ENCODE measurements around the gene NFIB. TPM values are rescaled to one million over a fixed set of nuclear protein-coding genes. Genes with fewer than 3 reads are reported as not detected.

The NFIB gene
- total RNA-seq, 1 donor from 2014 or later, result 0.30 TPM

DNA sequence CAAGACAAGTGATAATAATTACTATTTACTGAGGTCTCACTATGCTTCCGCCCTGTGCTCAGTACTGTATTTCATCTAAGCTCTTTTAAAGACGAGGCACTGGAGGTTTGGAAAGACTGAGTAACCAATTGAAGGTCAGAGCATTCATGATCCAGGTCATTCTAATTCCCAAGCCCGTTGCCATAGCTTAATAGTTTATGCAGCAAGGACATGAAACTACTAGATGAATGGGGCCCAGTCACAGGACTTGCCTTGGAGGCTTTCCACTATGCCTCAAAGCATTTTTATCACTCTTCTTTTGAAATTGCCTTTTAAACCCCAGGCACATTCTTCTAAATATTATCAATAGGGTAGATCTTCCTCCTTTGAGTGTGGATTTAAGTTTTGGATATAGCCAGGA is 17.2 kb upstream of the NFIB start:
- Histone ChIP-seq H3K9me3 (ENCODE audit: low read depth) (no peaks in the 10 kb centered on the region), H3K79me2 (ENCODE audit: low read depth) (no peaks in the 10 kb centered on the region), H3K4me1 (no peaks in the 10 kb centered on the region), H3K9ac (no peak overlapping the region), H2AFZ (replicated peaks) (no peak overlapping the region), H3K4me3 (no peak overlapping the region), H4K20me1 (ENCODE audit: low read depth) (no peaks in the 10 kb centered on the region), H3K27ac (no peak overlapping the region), H3K36me3 (no peaks in the 10 kb centered on the region), H3K27me3 (no peaks in the 10 kb centered on the region), H3F3A (ENCODE audit: low read depth) (no peaks in the 10 kb centered on the region), H3K4me2 (no peak overlapping the region)
- H3K4me3 Mint-ChIP-seq, result no peak overlapping the region
- H3K27me3 Mint-ChIP-seq (ENCODE audit: insufficient read depth, low read depth), result peaks cover 2% of the 10 kb centered on the region
- no peaks in the 10 kb centered on the region for H3K9me3 Mint-ChIP-seq
- TF ChIP-seq EZH2phosphoT487 (IDR thresholded peaks at IDR 0.05), result no peak
- no peak for TF ChIP-seq EZH2 (IDR thresholded peaks at IDR 0.05)
- TF ChIP-seq, protein P1, sequence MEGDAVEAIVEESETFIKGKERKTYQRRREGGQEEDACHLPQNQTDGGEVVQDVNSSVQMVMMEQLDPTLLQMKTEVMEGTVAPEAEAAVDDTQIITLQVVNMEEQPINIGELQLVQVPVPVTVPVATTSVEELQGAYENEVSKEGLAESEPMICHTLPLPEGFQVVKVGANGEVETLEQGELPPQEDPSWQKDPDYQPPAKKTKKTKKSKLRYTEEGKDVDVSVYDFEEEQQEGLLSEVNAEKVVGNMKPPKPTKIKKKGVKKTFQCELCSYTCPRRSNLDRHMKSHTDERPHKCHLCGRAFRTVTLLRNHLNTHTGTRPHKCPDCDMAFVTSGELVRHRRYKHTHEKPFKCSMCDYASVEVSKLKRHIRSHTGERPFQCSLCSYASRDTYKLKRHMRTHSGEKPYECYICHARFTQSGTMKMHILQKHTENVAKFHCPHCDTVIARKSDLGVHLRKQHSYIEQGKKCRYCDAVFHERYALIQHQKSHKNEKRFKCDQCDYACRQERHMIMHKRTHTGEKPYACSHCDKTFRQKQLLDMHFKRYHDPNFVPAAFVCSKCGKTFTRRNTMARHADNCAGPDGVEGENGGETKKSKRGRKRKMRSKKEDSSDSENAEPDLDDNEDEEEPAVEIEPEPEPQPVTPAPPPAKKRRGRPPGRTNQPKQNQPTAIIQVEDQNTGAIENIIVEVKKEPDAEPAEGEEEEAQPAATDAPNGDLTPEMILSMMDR (IDR thresholded peaks at IDR 0.05), result no peak
- no peak overlapping the region for H3K27ac Mint-ChIP-seq
- H3K4me1 Mint-ChIP-seq, result no peaks in the 10 kb centered on the region
- no peaks in the 10 kb centered on the region for H3K36me3 Mint-ChIP-seq
- DNase-seq (ENCODE audit: low spot score), result no peak

DNA sequence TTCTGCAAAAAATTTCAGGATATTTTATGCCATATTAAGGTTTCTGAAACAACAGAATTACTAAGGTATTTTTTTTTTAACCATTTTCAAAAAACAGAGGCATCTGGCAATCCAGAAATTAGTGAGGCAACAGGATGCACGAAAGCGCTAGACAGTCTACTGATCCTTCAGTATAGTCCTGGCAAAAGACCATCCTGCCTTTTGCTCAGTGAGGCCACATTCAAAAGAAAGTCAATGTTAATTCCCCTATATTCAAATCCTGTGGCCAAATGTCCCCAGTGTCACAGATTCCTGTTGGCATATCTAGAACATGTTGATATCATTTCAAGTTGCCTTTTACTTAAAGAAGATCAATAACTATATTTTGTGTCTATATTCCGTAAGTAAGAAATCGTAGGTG is 13.1 kb upstream of the NFIB start:
- Histone ChIP-seq H3K79me2 (ENCODE audit: low read depth) (no peaks in the 10 kb centered on the region), H3K9ac (no peak overlapping the region), H3K4me1 (peaks cover 1% of the 10 kb centered on the region), H2AFZ (replicated peaks) (no peak overlapping the region), H4K20me1 (ENCODE audit: low read depth) (no peaks in the 10 kb centered on the region), H3K36me3 (no peaks in the 10 kb centered on the region), H3K27me3 (peaks cover 30% of the 10 kb centered on the region), H3K9me3 (ENCODE audit: low read depth) (no peaks in the 10 kb centered on the region), H3K27ac (no peak overlapping the region), H3F3A (ENCODE audit: low read depth) (peaks cover 2% of the 10 kb centered on the region), H3K4me2 (no peak overlapping the region), H3K4me3 (no peak overlapping the region)
- H3K4me3 Mint-ChIP-seq, result no peak overlapping the region
- no peaks in the 10 kb centered on the region for H3K36me3 Mint-ChIP-seq
- peaks cover 6% of the 10 kb centered on the region for H3K4me1 Mint-ChIP-seq
- H3K27ac Mint-ChIP-seq, result no peak overlapping the region
- H3K9me3 Mint-ChIP-seq, result no peaks in the 10 kb centered on the region
- peaks cover 7% of the 10 kb centered on the region for H3K27me3 Mint-ChIP-seq (ENCODE audit: insufficient read depth, low read depth)
- DNase-seq (ENCODE audit: low spot score), result no peak
- TF ChIP-seq, protein P1 (IDR thresholded peaks at IDR 0.05), result no peak
- TF ChIP-seq EZH2 (IDR thresholded peaks at IDR 0.05) (no peak), EZH2phosphoT487 (IDR thresholded peaks at IDR 0.05) (no peak)

DNA sequence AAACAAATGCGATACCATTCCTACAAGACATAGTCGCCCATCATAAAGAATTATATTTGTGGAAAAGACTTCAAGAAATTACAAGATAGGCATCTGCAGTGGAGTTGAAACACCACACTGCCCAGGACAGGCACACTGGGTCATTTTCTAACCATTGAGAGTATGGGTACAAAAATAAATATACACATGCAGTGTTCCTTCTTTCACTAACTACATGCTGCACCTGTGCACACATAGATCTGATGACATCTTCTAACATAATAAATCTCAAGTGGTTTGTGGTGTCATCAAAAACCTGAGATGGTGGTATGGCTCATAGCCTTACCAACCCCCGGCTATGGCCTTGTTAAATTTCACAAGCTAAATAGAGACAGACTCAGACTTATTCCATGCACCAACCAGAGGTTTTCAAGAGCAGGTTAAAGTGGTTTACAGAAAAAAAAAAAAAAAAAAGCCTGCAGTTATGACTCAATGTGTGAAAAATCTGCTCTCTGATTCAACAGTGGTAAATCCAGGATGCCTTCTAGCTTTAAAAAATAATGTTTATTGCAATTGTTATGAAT is 12.4 kb upstream of the NFIB start:
- no peaks in the 10 kb centered on the region for H3K9me3 ChIP-seq (ENCODE audit: low read depth)
- H3K27me3 ChIP-seq, result peaks cover 37% of the 10 kb centered on the region
- H3K9ac ChIP-seq, result no peak overlapping the region
- H3K27ac ChIP-seq, result no peak overlapping the region
- H3K27me3 Mint-ChIP-seq (ENCODE audit: insufficient read depth, low read depth), result peaks cover 8% of the 10 kb centered on the region
- no peak overlapping the region for H3K4me3 Mint-ChIP-seq
- peaks cover 9% of the 10 kb centered on the region for H3F3A ChIP-seq (ENCODE audit: low read depth)
- H3K4me1 ChIP-seq, result peaks cover 3% of the 10 kb centered on the region
- peaks cover 13% of the 10 kb centered on the region for H3K4me1 Mint-ChIP-seq
- no peak overlapping the region for H2AFZ ChIP-seq (replicated peaks)
- H4K20me1 ChIP-seq (ENCODE audit: low read depth), result peaks cover 4% of the 10 kb centered on the region
- DNase-seq (ENCODE audit: low spot score), result no peak
- H3K36me3 ChIP-seq, result no peaks in the 10 kb centered on the region
- H3K36me3 Mint-ChIP-seq, result no peaks in the 10 kb centered on the region
- H3K27ac Mint-ChIP-seq, result no peak overlapping the region
- no peak overlapping the region for H3K4me2 ChIP-seq
- TF ChIP-seq, protein P1 (IDR thresholded peaks at IDR 0.05), result no peak
- TF ChIP-seq EZH2 (IDR thresholded peaks at IDR 0.05), result no peak
- TF ChIP-seq EZH2phosphoT487 (IDR thresholded peaks at IDR 0.05), result no peak
- H3K9me3 Mint-ChIP-seq, result no peaks in the 10 kb centered on the region
- no peaks in the 10 kb centered on the region for H3K79me2 ChIP-seq (ENCODE audit: low read depth)
- no peak overlapping the region for H3K4me3 ChIP-seq
